H9 (cell line): Measurements from ENCODE around the gene PGM2. TPM values are rescaled to one million over a fixed set of nuclear protein-coding genes. Genes with fewer than 3 reads are reported as not detected.
A peak's percentile ranks its signal among the peaks of the same experiment; 100 is the strongest.

ENCODE experiments used
- DNase-seq: peaks from one replicate; pipeline ENCODE4 v3.0.0-alpha.2; 2017
- H2AFZ ChIP-seq: one replicate; pipeline ENCODE4 v1.6.1; 2013; ENCODE audit warnings: mild to moderate bottlenecking, low read length, control low read depth, moderate library complexity
- H2AK5ac ChIP-seq: 2 replicates; pipeline ENCODE4 v1.6.1; 2013; ENCODE audit warnings: low read length, control low read depth, mixed read lengths; ENCODE audit not compliant: insufficient read length
- H2BK120ac ChIP-seq: one replicate; pipeline ENCODE4 v1.6.1; 2013; ENCODE audit warnings: low read depth, mild to moderate bottlenecking, low read length, control low read depth, inconsistent platforms; ENCODE audit not compliant: poor library complexity, severe bottlenecking
- H2BK12ac ChIP-seq: 2 replicates; pipeline ENCODE4 v1.6.1; 2013; ENCODE audit warnings: low read length, control low read depth, mixed read lengths, low read depth; ENCODE audit not compliant: insufficient read length
- H2BK15ac ChIP-seq: 2 replicates; pipeline ENCODE4 v1.6.1; 2013; ENCODE audit warnings: low read depth, low read length, control low read depth
- H2BK20ac ChIP-seq: one replicate; pipeline ENCODE4 v1.6.1; 2013; ENCODE audit warnings: low read depth, mild to moderate bottlenecking, low read length, control low read depth, inconsistent platforms; ENCODE audit not compliant: poor library complexity, severe bottlenecking
- H2BK5ac ChIP-seq: 2 replicates; pipeline ENCODE4 v1.6.1; 2013; ENCODE audit warnings: low read length, control low read depth, mixed read lengths; ENCODE audit not compliant: insufficient read length
- H3K14ac ChIP-seq: 2 replicates; pipeline ENCODE4 v1.6.1; 2013; ENCODE audit warnings: low read length, control low read depth; ENCODE audit not compliant: insufficient read depth
- H3K18ac ChIP-seq: 2 replicates; pipeline ENCODE4 v1.6.1; 2013; ENCODE audit warnings: low read depth, mild to moderate bottlenecking, mixed read lengths, low read length, control low read depth; ENCODE audit not compliant: insufficient read length
- H3K23ac ChIP-seq: 2 replicates; pipeline ENCODE4 v1.6.1; 2013; ENCODE audit warnings: low read length, control low read depth, mixed read lengths, low read depth; ENCODE audit not compliant: insufficient read length
- H3K23me2 ChIP-seq: 2 replicates; pipeline ENCODE4 v1.6.1; 2013; ENCODE audit warnings: low read depth, mild to moderate bottlenecking, mixed read lengths, low read length, control low read depth; ENCODE audit not compliant: insufficient read length, poor library complexity, severe bottlenecking
- H3K27ac ChIP-seq: 2 replicates; pipeline ENCODE4 v1.5.1; 2013; ENCODE audit warnings: low read length, control low read depth, mixed read lengths, low read depth; ENCODE audit not compliant: insufficient read length
- H3K27me3 ChIP-seq: 2 replicates; pipeline ENCODE4 v1.6.1; 2013; ENCODE audit warnings: low read length, control low read depth, inconsistent platforms; ENCODE audit not compliant: insufficient read depth
- H3K4ac ChIP-seq: 2 replicates; pipeline ENCODE4 v1.6.1; 2013; ENCODE audit warnings: low read depth, mild to moderate bottlenecking, control low read depth, inconsistent platforms, low read length, moderate library complexity
- H3K4me1 ChIP-seq: 2 replicates; pipeline ENCODE4 v1.6.1; 2013; ENCODE audit warnings: low read length, control low read depth, inconsistent platforms; ENCODE audit not compliant: insufficient read depth
- H3K4me2 ChIP-seq: 2 replicates; pipeline ENCODE4 v1.6.1; 2013; ENCODE audit warnings: low read length, control low read depth, mixed read lengths; ENCODE audit not compliant: insufficient read length, insufficient read depth
- H3K56ac ChIP-seq: 2 replicates; pipeline ENCODE4 v1.6.1; 2013; ENCODE audit warnings: low read depth, mild to moderate bottlenecking, mixed read lengths, low read length, control low read depth; ENCODE audit not compliant: insufficient read length
- H3K79me1 ChIP-seq: 2 replicates; pipeline ENCODE4 v1.6.1; 2013; ENCODE audit warnings: low read depth, mild to moderate bottlenecking, moderate library complexity, low read length, control low read depth, inconsistent platforms; ENCODE audit not compliant: insufficient read depth, poor library complexity, severe bottlenecking
- H3K79me2 ChIP-seq: 2 replicates; pipeline ENCODE4 v1.6.1; 2013; ENCODE audit warnings: low read length, control low read depth, inconsistent platforms; ENCODE audit not compliant: insufficient read depth
- H3K9ac ChIP-seq: 2 replicates; pipeline ENCODE4 v1.6.1; 2013; ENCODE audit warnings: low read length, control low read depth, mixed read lengths; ENCODE audit not compliant: insufficient read length; ENCODE audit errors: extremely low read depth
- H3K9me3 ChIP-seq: one replicate; pipeline ENCODE4 v1.6.1; 2013; ENCODE audit warnings: low read depth, low read length, inconsistent platforms; ENCODE audit not compliant: control insufficient read depth
- H3T11ph ChIP-seq: one replicate; pipeline ENCODE4 v1.6.1; 2013; ENCODE audit warnings: mild to moderate bottlenecking, low read length, control low read depth, inconsistent platforms
- H4K20me1 ChIP-seq: one replicate; pipeline ENCODE4 v1.6.1; 2013; ENCODE audit not compliant: control insufficient read depth, insufficient read length, insufficient read depth
- H4K5ac ChIP-seq: 2 replicates; pipeline ENCODE4 v1.6.1; 2013; ENCODE audit warnings: low read depth, mild to moderate bottlenecking, mixed read lengths, low read length, control low read depth; ENCODE audit not compliant: insufficient read length
- H4K8ac ChIP-seq: replicated peaks from 2 replicates; pipeline ENCODE4 v1.6.1; 2013; ENCODE audit warnings: low read length, control low read depth, mixed read lengths, low read depth; ENCODE audit not compliant: insufficient read length
- H4K91ac ChIP-seq: 2 replicates; pipeline ENCODE4 v1.6.1; 2013; ENCODE audit warnings: low read depth, mild to moderate bottlenecking, moderate library complexity, mixed read lengths, low read length, control low read depth; ENCODE audit not compliant: insufficient read length
- H3K27ac Mint-ChIP-seq, 3 experiments: 2 replicates in 2 of 3; 3 replicates in 1 of 3; pipeline ENCODE4 v1.8.0; 2020 to 2021; ENCODE audit warnings: mixed read lengths in 3 of 3, mild to moderate bottlenecking in 1 of 3, moderate library complexity in 1 of 3
- H3K27me3 Mint-ChIP-seq: 2 replicates; pipeline ENCODE4 v1.8.0; 2021; ENCODE audit warnings: low read depth, mild to moderate bottlenecking, moderate library complexity, mixed read lengths
- H3K36me3 Mint-ChIP-seq, 3 experiments: 2 replicates in 2 of 3; 3 replicates in 1 of 3; pipeline ENCODE4 v1.8.0; 2020 to 2021; ENCODE audit warnings: low read depth in 3 of 3, mixed read lengths in 3 of 3; ENCODE audit not compliant: insufficient read depth in 1 of 3
- H3K4me1 Mint-ChIP-seq, 2 experiments: 2 replicates each; pipeline ENCODE4 v1.8.0; 2020; ENCODE audit warnings: mixed read lengths in 2 of 2
- H3K4me3 Mint-ChIP-seq, 2 experiments: 2 replicates in 1 of 2; 3 replicates in 1 of 2; pipeline ENCODE4 v1.8.0; 2020 to 2021; ENCODE audit warnings: mild to moderate bottlenecking in 2 of 2, mixed read lengths in 2 of 2, moderate library complexity in 1 of 2
- H3K9me3 Mint-ChIP-seq, 2 experiments: 2 replicates in 1 of 2; 3 replicates in 1 of 2; pipeline ENCODE4 v1.8.0; 2020; ENCODE audit warnings: mild to moderate bottlenecking in 2 of 2, mixed read lengths in 2 of 2, moderate library complexity in 1 of 2
- WGBS: extraction: QIAGEN DNeasy Blood & Tissue Kit; methylation state at CpG from one replicate; pipeline ENCODE4 v1.1.7; 2013; ENCODE audit warnings: missing lambda C conversion rate, low lambda C conversion rate, mixed read lengths; ENCODE audit not compliant: insufficient read length; ENCODE audit errors: extremely low coverage; 5-methylcytosine and 5-hydroxymethylcytosine counted together
- total RNA-seq: library from RNA; stranded (reverse); gene quantifications from 2 replicates; pipeline ENCODE4 v1.2.1, GENCODE V29; 2021
- TF ChIP-seq, protein P1 (sequence below): fragments of 200-600 bp; sonication (generic); conservative IDR thresholded peaks from 3 replicates; pipeline ENCODE4 v1.8.0; 2021; ENCODE audit warnings: antibody characterized with exemption, mild to moderate bottlenecking

PGM2 gene
- total RNA-seq, 1 experiment from 2014 or later, result 26.6 TPM

DNA sequence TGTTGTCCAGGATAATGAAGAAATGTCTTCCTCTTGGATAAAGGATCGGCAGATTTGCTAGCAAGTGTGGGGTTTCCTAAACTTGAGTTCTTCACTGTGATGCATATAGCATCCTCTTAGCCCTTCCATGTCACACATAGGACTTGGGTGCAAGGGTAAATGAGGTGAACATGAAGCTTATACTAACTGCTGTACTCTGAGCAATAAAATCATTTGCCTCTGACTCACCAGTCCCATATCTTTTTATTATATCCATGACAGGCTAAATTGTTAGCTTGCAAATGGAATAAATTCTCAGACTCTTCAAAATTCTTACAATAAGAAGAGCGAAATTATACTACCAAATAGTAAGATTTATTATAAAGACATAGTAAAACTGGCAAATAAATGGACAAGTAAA, 49.7 kb downstream of the PGM2 start:
- no peak overlapping the region for H4K91ac ChIP-seq
- H4K20me1 ChIP-seq, result no peaks in the 10 kb centered on the region
- H2AK5ac ChIP-seq, result no peak overlapping the region
- no peaks in the 10 kb centered on the region for H3K79me1 ChIP-seq
- no peak overlapping the region for H2AFZ ChIP-seq
- H3K23ac ChIP-seq, result peak overlapping the region; percentile 69
- Mint-ChIP-seq H3K4me1 (peaks cover 2 to 5% of the 10 kb centered on the region in 2 experiments; a peak in 2 of 4 replicates), H3K4me3 (no peak overlapping the region), H3K27me3 (no peaks in the 10 kb centered on the region), H3K36me3 (no peaks in the 10 kb centered on the region; a peak in 1 of 7 replicates), H3K27ac (no peak overlapping the region), H3K9me3 (no peaks in the 10 kb centered on the region)
- no peaks in the 10 kb centered on the region for H3K79me2 ChIP-seq
- no peaks in the 10 kb centered on the region for H3K9me3 ChIP-seq
- DNase-seq, result no peak
- no peak overlapping the region for H2BK20ac ChIP-seq
- no peak overlapping the region for H2BK120ac ChIP-seq
- H3K4ac ChIP-seq, result no peak overlapping the region
- no peaks in the 10 kb centered on the region for H3K23me2 ChIP-seq
- H3T11ph ChIP-seq, result no peak overlapping the region
- TF ChIP-seq, protein P1, sequence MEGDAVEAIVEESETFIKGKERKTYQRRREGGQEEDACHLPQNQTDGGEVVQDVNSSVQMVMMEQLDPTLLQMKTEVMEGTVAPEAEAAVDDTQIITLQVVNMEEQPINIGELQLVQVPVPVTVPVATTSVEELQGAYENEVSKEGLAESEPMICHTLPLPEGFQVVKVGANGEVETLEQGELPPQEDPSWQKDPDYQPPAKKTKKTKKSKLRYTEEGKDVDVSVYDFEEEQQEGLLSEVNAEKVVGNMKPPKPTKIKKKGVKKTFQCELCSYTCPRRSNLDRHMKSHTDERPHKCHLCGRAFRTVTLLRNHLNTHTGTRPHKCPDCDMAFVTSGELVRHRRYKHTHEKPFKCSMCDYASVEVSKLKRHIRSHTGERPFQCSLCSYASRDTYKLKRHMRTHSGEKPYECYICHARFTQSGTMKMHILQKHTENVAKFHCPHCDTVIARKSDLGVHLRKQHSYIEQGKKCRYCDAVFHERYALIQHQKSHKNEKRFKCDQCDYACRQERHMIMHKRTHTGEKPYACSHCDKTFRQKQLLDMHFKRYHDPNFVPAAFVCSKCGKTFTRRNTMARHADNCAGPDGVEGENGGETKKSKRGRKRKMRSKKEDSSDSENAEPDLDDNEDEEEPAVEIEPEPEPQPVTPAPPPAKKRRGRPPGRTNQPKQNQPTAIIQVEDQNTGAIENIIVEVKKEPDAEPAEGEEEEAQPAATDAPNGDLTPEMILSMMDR, result no peak
- no peak overlapping the region for H2BK12ac ChIP-seq
- WGBS, result no CpG with 5 or more reads among the region's 2 CpGs
- H2BK15ac ChIP-seq, result no peak overlapping the region
- H3K4me2 ChIP-seq, result no peak overlapping the region
- H4K8ac ChIP-seq, result no peak overlapping the region
- H3K14ac ChIP-seq, result no peak overlapping the region
- no peaks in the 10 kb centered on the region for H3K4me1 ChIP-seq
- no peak overlapping the region for H3K9ac ChIP-seq
- no peak overlapping the region for H3K18ac ChIP-seq
- no peak overlapping the region for H3K27ac ChIP-seq
- no peak overlapping the region for H4K5ac ChIP-seq
- H2BK5ac ChIP-seq, result no peak overlapping the region
- no peak overlapping the region for H3K56ac ChIP-seq
- H3K27me3 ChIP-seq, result no peaks in the 10 kb centered on the region
